ENCODE data around the gene FBXO41. TPM values are rescaled to one million over a fixed set of nuclear protein-coding genes. Genes with fewer than 3 reads are reported as not detected.

The FBXO41 gene
- total RNA-seq, 1 experiment from 2014 or later: 34.9 TPM

- Histone ChIP-seq H2AFZ (ENCODE audit: low read depth, low read length, poor library complexity, severe bottlenecking) (no peak overlapping the region), H3K79me2 (ENCODE audit: insufficient read depth, low read length) (peaks cover 93% of the 10 kb centered on the region), H3K27me3 (ENCODE audit: insufficient read depth, low read length) (no peaks in the 10 kb centered on the region), H3K9me3 (ENCODE audit: control insufficient read depth in 1 of 2, insufficient read depth in 1 of 2, low read depth in 1 of 2, low read length in 2 of 2) (no peaks in the 10 kb centered on the region), H3K9ac (ENCODE audit: low read length) (no peak overlapping the region), H3K9me2 (ENCODE audit: insufficient read depth) (no peaks in the 10 kb centered on the region), H4K20me1 (ENCODE audit: insufficient read depth) (peaks cover 33% of the 10 kb centered on the region; the same call in 1 of the 2 replicates), H3K36me3 (ENCODE audit: control insufficient read depth in 1 of 2, insufficient read depth in 2 of 2, low read length in 2 of 2) (peaks cover 43 to 53% of the 10 kb centered on the region in 2 experiments), H3K4me3 (replicated peaks in 1 of 2; ENCODE audit: low read depth in 1 of 2, low read length in 2 of 2) (no peak overlapping the region), H3K4me1 (ENCODE audit: control insufficient read depth in 1 of 2, insufficient read depth in 2 of 2, low read length in 2 of 2) (peaks cover 6 to 19% of the 10 kb centered on the region in 2 experiments; a peak in 3 of 4 replicates), H3K4me2 (ENCODE audit: low read length) (no peak overlapping the region), H3K27ac (ENCODE audit: low read depth, low read length) (no peak overlapping the region)
- RAD21 ChIA-PET (ENCODE audit: low non-redundant PET in 1 of 2, low total read pairs in 2 of 2, uncharacterized antibody in 2 of 2, unreplicated experiment in 2 of 2): no interaction called here
- intact Hi-C loops (cut with micrococcal nuclease): loop anchor here (10.0 kb wide), 1 partner anchor 1217 kb away; the partner anchor contains the start of genes INO80B and WBP1
- CTCF ChIA-PET: no interaction called here
- ATAC-seq (no peak), DNase-seq (ENCODE audit: low read depth, low spot score) (no peak)
- no TSS peak for BruUV-seq (replicated peaks)
- POLR2A ChIA-PET: interaction anchor here (1.0 kb wide), 1 partner anchor 25 kb away, joined by 3 read pairs; no protein-coding TSS in a partner anchor
- TF ChIP-seq ATF3 (IDR thresholded peaks at IDR 0.05): no peak
- TF ChIP-seq ZNF274 (IDR thresholded peaks at IDR 0.05; ENCODE audit: low read depth, low read length): no peak
- no peak for TF ChIP-seq YY1 (IDR thresholded peaks at IDR 0.05; ENCODE audit: extremely low read depth, insufficient replicate concordance, low read depth, low read length)
- TF ChIP-seq SP1 (IDR thresholded peaks at IDR 0.05; ENCODE audit: low read depth): no peak
- no peak for TF ChIP-seq FOSL1 (IDR thresholded peaks at IDR 0.05; ENCODE audit: low read depth)
- TF ChIP-seq, protein P1, sequence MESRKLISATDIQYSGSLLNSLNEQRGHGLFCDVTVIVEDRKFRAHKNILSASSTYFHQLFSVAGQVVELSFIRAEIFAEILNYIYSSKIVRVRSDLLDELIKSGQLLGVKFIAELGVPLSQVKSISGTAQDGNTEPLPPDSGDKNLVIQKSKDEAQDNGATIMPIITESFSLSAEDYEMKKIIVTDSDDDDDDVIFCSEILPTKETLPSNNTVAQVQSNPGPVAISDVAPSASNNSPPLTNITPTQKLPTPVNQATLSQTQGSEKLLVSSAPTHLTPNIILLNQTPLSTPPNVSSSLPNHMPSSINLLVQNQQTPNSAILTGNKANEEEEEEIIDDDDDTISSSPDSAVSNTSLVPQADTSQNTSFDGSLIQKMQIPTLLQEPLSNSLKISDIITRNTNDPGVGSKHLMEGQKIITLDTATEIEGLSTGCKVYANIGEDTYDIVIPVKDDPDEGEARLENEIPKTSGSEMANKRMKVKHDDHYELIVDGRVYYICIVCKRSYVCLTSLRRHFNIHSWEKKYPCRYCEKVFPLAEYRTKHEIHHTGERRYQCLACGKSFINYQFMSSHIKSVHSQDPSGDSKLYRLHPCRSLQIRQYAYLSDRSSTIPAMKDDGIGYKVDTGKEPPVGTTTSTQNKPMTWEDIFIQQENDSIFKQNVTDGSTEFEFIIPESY (IDR thresholded peaks at IDR 0.05; ENCODE audit: extremely low read depth, insufficient replicate concordance, low read length): no peak
- TF ChIP-seq CEBPB (IDR thresholded peaks at IDR 0.05; ENCODE audit: low read depth): no peak
- TF ChIP-seq TCF7L2 (IDR thresholded peaks at IDR 0.05; ENCODE audit: borderline replicate concordance, extremely low read depth, insufficient read depth, insufficient read length): no peak
- TF ChIP-seq, protein P2, sequence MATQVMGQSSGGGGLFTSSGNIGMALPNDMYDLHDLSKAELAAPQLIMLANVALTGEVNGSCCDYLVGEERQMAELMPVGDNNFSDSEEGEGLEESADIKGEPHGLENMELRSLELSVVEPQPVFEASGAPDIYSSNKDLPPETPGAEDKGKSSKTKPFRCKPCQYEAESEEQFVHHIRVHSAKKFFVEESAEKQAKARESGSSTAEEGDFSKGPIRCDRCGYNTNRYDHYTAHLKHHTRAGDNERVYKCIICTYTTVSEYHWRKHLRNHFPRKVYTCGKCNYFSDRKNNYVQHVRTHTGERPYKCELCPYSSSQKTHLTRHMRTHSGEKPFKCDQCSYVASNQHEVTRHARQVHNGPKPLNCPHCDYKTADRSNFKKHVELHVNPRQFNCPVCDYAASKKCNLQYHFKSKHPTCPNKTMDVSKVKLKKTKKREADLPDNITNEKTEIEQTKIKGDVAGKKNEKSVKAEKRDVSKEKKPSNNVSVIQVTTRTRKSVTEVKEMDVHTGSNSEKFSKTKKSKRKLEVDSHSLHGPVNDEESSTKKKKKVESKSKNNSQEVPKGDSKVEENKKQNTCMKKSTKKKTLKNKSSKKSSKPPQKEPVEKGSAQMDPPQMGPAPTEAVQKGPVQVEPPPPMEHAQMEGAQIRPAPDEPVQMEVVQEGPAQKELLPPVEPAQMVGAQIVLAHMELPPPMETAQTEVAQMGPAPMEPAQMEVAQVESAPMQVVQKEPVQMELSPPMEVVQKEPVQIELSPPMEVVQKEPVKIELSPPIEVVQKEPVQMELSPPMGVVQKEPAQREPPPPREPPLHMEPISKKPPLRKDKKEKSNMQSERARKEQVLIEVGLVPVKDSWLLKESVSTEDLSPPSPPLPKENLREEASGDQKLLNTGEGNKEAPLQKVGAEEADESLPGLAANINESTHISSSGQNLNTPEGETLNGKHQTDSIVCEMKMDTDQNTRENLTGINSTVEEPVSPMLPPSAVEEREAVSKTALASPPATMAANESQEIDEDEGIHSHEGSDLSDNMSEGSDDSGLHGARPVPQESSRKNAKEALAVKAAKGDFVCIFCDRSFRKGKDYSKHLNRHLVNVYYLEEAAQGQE (IDR thresholded peaks at IDR 0.05; ENCODE audit: low read depth): no peak
- TF ChIP-seq, protein P3, sequence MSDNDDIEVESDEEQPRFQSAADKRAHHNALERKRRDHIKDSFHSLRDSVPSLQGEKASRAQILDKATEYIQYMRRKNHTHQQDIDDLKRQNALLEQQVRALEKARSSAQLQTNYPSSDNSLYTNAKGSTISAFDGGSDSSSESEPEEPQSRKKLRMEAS (IDR thresholded peaks at IDR 0.05): no peak
- no peak for TF ChIP-seq POLR2A (IDR thresholded peaks at IDR 0.05; ENCODE audit: borderline replicate concordance, extremely low read depth, insufficient read depth, insufficient read length)
- TF ChIP-seq, protein P4, sequence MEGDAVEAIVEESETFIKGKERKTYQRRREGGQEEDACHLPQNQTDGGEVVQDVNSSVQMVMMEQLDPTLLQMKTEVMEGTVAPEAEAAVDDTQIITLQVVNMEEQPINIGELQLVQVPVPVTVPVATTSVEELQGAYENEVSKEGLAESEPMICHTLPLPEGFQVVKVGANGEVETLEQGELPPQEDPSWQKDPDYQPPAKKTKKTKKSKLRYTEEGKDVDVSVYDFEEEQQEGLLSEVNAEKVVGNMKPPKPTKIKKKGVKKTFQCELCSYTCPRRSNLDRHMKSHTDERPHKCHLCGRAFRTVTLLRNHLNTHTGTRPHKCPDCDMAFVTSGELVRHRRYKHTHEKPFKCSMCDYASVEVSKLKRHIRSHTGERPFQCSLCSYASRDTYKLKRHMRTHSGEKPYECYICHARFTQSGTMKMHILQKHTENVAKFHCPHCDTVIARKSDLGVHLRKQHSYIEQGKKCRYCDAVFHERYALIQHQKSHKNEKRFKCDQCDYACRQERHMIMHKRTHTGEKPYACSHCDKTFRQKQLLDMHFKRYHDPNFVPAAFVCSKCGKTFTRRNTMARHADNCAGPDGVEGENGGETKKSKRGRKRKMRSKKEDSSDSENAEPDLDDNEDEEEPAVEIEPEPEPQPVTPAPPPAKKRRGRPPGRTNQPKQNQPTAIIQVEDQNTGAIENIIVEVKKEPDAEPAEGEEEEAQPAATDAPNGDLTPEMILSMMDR (IDR thresholded peaks at IDR 0.05 in 2 of 3, conservative IDR thresholded peaks at IDR 0.05 in 1 of 3; ENCODE audit: borderline replicate concordance in 1 of 3, insufficient read depth in 1 of 3, low read depth in 2 of 3, low read length in 2 of 3): no peak
- no peak for TF ChIP-seq SIN3A (IDR thresholded peaks at IDR 0.05; ENCODE audit: low read depth)
- TF ChIP-seq CBX3 (IDR thresholded peaks at IDR 0.05; ENCODE audit: low read depth): no peak
Observed at GRCh38 chr2:73238149-73238548, 46.1 kb downstream of the FBXO41 start.
